Omental fat pad (tissue), 4 donors: Measurements from ENCODE around the gene NEDD9. TPM values are rescaled to one million over a fixed set of nuclear protein-coding genes. Genes with fewer than 3 reads are reported as not detected.

Source experiments
- ATAC-seq: fragments of 150-250 bp; one replicate; pipeline ENCODE4 v1.9.1; 2016; ENCODE audit warnings: mild to moderate bottlenecking, moderate library complexity; ENCODE audit not compliant: low FRiP score
- DNase-seq: peaks from one replicate; pipeline ENCODE4 v3.0.0-alpha.2; 2019; ENCODE audit warnings: low spot score
- total RNA-seq, 4 donors: library from RNA; depleted of rRNA; stranded (reverse); fragments of >200 nt; gene quantifications; one replicate each; pipeline ENCODE4 v1.1.0, GENCODE V29; 2016
- TF ChIP-seq, protein P1 (sequence below), 3 donors: fragments of 450-650 bp; IDR thresholded peaks; one replicate each; pipeline ENCODE4 v1.5.1; 2016 to 2017; ENCODE audit warnings: antibody characterized with exemption in 3 of 3, mild to moderate bottlenecking in 3 of 3, moderate library complexity in 2 of 3

NEDD9 gene
- total RNA-seq, 4 donors from 2014 or later = 77.2 to 196 (median 106) TPM

DNA sequence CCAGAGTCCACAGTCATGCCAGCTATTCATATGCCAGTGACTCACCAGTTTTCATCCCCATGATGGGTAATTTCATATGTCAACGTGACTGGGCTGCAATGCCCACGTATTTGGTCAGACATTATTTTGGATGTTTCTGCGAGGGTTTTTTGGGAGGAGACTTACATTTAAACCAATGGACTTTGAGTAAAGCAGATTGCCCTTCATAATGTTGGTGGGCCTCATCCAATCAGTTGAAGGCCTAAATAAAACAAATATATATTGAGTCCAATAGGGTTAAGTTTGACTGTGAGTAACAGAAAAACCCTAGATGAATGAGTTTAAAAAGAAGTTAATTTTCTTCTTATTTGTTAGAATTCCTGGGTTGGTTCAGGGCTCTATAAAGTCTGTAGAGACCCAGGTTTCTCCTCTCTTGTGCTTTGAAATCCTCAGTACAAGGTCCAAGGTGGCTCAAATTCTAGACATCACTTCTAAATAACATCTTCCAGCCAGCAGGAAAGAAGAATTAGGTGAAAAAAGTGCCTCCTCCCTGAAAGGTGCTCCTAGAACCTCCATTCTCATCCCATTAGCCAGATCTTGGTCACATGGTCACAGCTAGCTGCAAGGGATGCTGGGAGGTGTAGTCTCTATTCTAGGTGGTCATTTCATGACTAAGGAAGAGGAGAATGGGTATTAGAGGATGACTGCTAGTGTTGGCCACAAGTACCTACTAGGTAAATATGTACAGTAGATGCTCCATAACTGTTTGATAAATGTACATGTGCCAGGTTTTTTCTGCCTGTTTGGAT lies 16.7 kb upstream of the NEDD9 start:
- ATAC-seq = no peak
- TF ChIP-seq, protein P1, sequence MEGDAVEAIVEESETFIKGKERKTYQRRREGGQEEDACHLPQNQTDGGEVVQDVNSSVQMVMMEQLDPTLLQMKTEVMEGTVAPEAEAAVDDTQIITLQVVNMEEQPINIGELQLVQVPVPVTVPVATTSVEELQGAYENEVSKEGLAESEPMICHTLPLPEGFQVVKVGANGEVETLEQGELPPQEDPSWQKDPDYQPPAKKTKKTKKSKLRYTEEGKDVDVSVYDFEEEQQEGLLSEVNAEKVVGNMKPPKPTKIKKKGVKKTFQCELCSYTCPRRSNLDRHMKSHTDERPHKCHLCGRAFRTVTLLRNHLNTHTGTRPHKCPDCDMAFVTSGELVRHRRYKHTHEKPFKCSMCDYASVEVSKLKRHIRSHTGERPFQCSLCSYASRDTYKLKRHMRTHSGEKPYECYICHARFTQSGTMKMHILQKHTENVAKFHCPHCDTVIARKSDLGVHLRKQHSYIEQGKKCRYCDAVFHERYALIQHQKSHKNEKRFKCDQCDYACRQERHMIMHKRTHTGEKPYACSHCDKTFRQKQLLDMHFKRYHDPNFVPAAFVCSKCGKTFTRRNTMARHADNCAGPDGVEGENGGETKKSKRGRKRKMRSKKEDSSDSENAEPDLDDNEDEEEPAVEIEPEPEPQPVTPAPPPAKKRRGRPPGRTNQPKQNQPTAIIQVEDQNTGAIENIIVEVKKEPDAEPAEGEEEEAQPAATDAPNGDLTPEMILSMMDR (IDR thresholded peaks at IDR 0.05) = no peak

DNA sequence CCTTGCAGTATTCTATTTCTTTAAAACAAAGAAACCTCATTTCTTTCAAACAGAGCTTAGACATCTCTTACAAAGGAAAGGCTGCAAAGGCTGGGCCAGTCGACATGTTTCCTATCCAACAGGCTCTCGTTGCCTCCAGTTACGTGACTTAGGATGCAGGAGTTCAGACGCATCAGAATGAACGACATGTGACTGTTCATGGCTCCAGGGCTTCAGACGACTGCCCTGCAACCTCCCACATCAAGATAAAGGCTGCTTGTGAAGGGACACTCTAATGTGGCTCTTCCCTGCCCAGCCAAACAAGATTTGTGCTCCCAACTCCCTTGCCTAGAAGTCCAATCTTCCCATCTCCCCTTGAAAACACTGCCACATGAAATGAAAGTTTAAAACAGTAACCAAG lies 14.3 kb upstream of the NEDD9 start:
- DNase-seq = no peak
- TF ChIP-seq, protein P1 (IDR thresholded peaks at IDR 0.05) = no peak
- no peak for ATAC-seq

More for the DNA sequence above, 16.7 kb upstream of the NEDD9 start:
- no peak for DNase-seq

DNA sequence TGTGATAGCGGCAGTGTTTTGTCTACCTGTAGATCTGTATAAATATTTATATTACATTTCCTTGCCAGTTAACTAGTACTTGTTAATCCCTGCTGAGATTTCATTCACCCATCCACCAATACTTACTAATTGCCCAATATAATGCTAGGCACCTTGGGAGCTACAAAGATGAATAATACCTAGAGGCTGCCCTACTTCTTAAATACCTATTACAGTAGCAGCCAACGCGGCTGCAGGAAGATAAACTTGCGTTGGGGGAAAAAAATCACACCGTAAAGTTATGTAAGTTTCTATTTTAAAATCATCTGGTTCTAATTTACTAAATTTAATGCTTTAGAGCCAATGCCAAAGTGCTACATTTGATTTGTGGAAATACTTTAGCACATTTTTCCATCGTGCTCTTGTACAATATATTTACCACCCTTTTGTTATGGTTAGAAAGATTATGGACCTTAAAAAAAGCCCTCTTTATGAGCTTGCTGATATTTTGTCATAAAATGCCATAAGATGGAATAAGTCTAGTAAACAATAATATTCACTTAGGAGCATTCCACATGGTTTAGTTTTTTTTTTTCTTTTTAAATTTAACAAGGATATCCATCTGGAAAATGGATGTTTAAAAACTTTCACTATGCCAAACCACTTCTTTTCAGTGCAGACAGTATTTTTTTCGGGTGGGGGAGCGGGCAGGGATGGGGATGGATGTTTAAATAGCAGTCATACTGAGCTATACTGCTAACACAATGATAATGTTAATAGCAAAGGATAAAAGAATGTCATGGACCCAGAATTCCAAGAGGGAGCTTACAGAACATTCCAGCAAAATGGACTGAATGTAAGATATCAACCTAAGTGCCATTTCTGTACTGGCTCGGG lies 13.2 kb upstream of the NEDD9 start:
- no peak for DNase-seq
- no peak for ATAC-seq
- TF ChIP-seq, protein P1 (IDR thresholded peaks at IDR 0.05) = no peak

DNA sequence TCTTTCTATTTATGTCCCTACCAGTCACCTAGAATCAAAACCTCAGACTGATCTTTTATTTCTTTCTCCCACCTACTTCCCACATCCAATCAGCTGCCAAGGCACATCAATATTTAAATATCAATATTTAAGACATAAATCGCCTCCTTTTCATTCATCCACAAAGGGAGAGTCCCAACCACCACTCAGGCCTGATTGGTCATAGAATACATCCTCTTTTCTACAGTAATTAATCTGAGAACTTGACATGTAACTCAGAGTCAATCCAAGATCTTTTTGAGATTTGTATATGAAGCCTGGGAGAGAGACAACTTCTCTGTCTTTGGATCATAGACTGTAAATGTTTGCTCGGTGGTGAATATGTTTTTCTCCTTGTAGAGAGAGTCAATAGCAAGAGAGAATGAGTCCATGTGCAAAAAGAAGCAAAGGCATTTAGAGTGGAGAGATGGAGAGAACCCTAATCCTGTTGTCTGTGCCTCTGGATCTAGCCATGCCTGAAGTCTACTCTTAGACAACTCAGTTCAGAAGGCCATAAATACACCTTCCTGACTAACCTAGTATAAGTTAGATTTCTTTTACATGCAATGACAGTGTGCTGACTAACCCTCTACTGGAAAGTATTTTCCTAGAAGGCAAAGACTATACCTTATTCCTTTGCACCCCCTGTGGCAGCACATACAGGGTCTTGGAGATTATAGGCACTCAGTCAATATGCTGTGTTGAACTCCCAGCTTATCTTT lies 12.1 kb upstream of the NEDD9 start:
- no peak for DNase-seq
- no peak for ATAC-seq
- TF ChIP-seq, protein P1 (IDR thresholded peaks at IDR 0.05) = no peak

DNA sequence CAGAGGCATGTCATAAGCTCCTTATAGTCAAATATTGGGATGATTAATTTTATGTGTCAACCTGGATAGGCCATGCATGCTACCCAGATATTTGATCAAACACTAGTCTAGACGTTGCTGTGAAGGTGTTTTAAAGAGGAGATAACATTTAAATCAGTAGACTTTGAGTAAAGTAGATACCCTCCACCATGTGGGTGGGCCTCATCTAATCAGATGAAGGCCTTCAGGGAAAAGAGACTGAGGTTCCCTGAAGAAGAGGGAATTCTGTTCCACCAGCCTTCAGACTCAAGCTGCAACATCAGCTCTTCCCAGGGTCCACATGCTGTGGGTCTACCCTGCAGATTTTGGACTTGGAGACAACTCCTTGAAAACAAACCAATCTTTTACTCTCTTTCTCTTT lies 11.4 kb upstream of the NEDD9 start:
- TF ChIP-seq, protein P1 (IDR thresholded peaks at IDR 0.05) = no peak
- DNase-seq = no peak
- no peak for ATAC-seq

DNA sequence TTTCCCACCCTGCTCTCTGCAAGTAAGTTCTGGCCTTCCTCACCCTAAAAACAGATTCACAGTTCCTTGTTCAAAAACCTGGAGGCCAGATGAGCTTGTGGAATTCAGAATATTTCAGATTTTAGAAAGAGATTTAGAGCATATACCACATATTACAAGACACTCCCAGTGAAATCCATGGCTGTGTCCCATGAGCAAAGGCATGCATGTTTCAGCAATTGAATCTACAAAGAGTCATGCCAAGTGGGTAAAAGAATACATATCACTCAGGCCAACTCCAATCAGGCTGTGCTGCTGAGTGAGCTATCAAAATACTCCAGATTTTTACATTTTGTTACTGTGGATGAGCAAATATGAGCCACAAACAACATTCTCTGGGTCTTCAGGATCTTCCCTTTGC lies 10.2 kb upstream of the NEDD9 start:
- DNase-seq (no peak), ATAC-seq (no peak)
- TF ChIP-seq, protein P1 (IDR thresholded peaks at IDR 0.05) = no peak
